ENCODE measurements around the gene TRAPPC5.

The TRAPPC5 gene

DNA sequence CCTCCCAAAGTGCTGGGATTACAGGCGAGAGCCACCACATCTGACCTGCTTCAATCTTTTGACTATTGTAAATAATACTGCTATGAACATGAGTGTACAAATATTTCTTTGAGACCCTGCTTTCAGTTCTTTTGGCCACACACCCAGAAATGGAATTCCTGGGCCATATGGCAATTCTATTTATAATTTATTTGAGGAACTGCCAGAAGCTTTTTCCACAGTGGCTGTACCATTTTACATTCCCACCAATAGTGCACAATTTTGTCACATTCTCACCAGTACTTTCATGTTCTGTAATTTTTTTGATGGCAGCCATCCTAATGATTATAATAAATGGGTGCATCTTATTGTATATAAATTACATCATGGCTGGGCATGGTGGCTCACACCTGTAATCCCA is 35.0 kb downstream of the TRAPPC5 start:
- no peak overlapping the region for H3K4me3 ChIP-seq (ENCODE audit: low read depth, low read length)
- no peak for DNase-seq (ENCODE audit: low read depth)
- TF ChIP-seq POLR2A (IDR thresholded peaks at IDR 0.05; ENCODE audit: extremely low read depth, insufficient read length): no peak
- no peak for TF ChIP-seq MYC (IDR thresholded peaks at IDR 0.05; ENCODE audit: low read depth, low read length)
- TF ChIP-seq, protein P1, sequence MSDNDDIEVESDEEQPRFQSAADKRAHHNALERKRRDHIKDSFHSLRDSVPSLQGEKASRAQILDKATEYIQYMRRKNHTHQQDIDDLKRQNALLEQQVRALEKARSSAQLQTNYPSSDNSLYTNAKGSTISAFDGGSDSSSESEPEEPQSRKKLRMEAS (IDR thresholded peaks at IDR 0.05; ENCODE audit: low read depth, low read length): no peak
- TF ChIP-seq, protein P2, sequence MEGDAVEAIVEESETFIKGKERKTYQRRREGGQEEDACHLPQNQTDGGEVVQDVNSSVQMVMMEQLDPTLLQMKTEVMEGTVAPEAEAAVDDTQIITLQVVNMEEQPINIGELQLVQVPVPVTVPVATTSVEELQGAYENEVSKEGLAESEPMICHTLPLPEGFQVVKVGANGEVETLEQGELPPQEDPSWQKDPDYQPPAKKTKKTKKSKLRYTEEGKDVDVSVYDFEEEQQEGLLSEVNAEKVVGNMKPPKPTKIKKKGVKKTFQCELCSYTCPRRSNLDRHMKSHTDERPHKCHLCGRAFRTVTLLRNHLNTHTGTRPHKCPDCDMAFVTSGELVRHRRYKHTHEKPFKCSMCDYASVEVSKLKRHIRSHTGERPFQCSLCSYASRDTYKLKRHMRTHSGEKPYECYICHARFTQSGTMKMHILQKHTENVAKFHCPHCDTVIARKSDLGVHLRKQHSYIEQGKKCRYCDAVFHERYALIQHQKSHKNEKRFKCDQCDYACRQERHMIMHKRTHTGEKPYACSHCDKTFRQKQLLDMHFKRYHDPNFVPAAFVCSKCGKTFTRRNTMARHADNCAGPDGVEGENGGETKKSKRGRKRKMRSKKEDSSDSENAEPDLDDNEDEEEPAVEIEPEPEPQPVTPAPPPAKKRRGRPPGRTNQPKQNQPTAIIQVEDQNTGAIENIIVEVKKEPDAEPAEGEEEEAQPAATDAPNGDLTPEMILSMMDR (IDR thresholded peaks at IDR 0.05; ENCODE audit: low read depth, low read length): no peak

DNA sequence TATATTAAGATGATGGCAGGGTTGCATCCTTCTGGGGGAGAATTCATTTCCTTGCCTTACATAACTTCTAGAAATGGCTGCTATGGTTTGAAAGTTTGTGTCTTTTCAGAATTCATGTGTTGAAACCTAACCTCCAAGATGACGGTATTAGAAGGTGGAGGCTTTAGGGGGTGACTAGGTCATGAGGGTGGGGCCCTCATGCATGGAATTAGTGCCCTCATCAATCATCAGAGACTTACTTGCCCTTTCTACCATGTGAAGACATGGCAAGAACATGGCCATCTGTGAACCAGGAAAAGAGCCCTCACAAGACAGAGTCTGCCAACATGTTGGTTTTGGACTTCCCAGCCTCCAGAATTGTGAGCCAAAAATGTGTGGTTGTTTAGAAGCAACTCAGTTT is 36.1 kb downstream of the TRAPPC5 start:
- H3K4me3 ChIP-seq (ENCODE audit: low read depth, low read length): no peak overlapping the region
- TF ChIP-seq, protein P2 (IDR thresholded peaks at IDR 0.05; ENCODE audit: low read depth, low read length): no peak
- TF ChIP-seq POLR2A (IDR thresholded peaks at IDR 0.05; ENCODE audit: extremely low read depth, insufficient read length) (no peak), MYC (IDR thresholded peaks at IDR 0.05; ENCODE audit: low read depth, low read length) (no peak)
- TF ChIP-seq, protein P1 (IDR thresholded peaks at IDR 0.05; ENCODE audit: low read depth, low read length): no peak
- no peak for DNase-seq (ENCODE audit: low read depth)

DNA sequence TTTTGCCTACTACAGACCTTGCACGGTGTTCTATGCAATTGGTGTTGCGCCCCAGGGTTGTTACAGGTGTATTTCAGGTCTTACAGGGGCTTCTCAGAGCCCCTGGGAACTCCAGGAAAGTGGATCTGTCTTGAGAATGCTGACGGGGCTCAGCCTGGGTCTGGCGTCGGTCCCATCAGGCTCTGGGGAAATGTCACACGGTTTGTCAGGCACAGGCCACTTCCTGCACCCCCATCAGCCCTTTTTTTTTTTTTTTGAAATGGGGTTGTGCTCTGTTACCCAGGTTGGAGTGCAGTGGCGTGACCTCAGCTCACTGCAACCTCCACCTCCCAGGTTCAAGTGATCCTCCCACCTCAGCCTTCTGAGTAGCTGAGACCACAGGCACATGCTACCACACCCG is 38.0 kb downstream of the TRAPPC5 start:
- TF ChIP-seq, protein P1 (IDR thresholded peaks at IDR 0.05; ENCODE audit: low read depth, low read length): no peak
- TF ChIP-seq MYC (IDR thresholded peaks at IDR 0.05; ENCODE audit: low read depth, low read length): no peak
- no peak for TF ChIP-seq POLR2A (IDR thresholded peaks at IDR 0.05; ENCODE audit: extremely low read depth, insufficient read length)
- TF ChIP-seq, protein P2 (IDR thresholded peaks at IDR 0.05; ENCODE audit: low read depth, low read length): no peak
- no peak for DNase-seq (ENCODE audit: low read depth)
- no peak overlapping the region for H3K4me3 ChIP-seq (ENCODE audit: low read depth, low read length)

DNA sequence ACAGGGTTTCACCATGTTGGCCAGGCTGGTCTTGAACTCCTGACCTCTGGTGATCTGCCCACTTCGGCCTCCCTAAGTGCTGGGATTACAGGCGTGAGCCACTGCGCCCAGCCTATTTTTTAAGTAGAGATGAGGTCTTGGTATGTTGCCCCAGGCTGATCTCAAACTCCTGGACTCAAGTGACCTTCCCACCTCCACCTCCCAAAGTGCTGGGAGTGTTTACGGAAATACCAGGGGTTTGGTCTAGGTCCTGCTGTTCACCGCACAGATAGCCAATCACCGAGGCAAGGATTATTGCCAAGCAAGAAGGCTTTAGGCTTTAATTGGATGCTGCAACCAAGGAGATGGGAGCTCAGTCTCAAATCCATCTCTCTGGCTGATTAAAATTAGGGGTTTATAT is 39.7 kb downstream of the TRAPPC5 start:
- TF ChIP-seq MYC (IDR thresholded peaks at IDR 0.05; ENCODE audit: low read depth, low read length): no peak
- TF ChIP-seq POLR2A (IDR thresholded peaks at IDR 0.05; ENCODE audit: extremely low read depth, insufficient read length): no peak
- TF ChIP-seq, protein P2 (IDR thresholded peaks at IDR 0.05; ENCODE audit: low read depth, low read length): no peak
- TF ChIP-seq, protein P1 (IDR thresholded peaks at IDR 0.05; ENCODE audit: low read depth, low read length): no peak
- no peak for DNase-seq (ENCODE audit: low read depth)
- H3K4me3 ChIP-seq (ENCODE audit: low read depth, low read length): no peak overlapping the region

DNA sequence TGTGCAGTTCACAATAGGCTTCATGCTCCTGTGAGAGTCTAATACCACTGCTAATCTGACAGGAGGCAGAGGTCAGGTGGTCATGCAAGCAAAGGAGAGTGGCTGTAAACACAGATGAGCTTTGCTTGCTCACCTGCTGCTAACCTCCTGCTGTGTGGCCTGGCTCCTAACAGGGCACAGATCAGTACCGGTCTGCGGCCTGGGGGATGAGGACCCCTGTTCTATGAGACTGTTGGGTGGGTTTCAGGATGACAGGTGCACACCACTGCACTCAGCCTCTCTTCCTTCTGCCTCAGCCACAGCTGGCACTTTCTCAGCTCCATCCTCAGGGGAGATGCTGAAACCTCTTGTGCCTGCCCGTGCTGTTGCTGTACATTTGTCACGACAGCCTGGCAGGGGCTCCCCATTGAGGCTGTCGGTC is 41.6 kb downstream of the TRAPPC5 start:
- TF ChIP-seq MYC (IDR thresholded peaks at IDR 0.05; ENCODE audit: low read depth, low read length) (no peak), POLR2A (IDR thresholded peaks at IDR 0.05; ENCODE audit: extremely low read depth, insufficient read length) (no peak)
- TF ChIP-seq, protein P1 (IDR thresholded peaks at IDR 0.05; ENCODE audit: low read depth, low read length): no peak
- TF ChIP-seq, protein P2 (IDR thresholded peaks at IDR 0.05; ENCODE audit: low read depth, low read length): no peak
- no peak for DNase-seq (ENCODE audit: low read depth)
- no peak overlapping the region for H3K4me3 ChIP-seq (ENCODE audit: low read depth, low read length)

DNA sequence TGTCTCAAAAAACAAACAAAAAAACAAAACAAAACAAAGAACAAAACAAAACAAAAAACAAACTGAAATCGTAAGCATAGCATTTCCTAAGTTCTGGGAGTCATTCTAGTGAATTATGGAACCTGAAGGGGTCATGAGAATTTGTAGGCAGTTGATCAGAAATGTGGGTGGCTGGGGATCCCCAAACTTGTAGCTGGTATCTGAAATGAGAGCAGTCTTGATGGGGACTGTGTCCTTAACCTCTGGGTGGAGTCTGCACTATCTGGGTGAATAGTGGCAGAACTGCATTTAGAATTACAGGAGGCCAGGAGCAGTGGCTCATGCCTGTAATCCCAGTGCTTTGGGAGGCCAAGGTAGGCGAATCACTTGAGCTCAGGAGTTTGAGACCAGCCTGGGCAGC is 45.2 kb downstream of the TRAPPC5 start:
- no peak overlapping the region for H3K4me3 ChIP-seq (ENCODE audit: low read depth, low read length)
- no peak for DNase-seq (ENCODE audit: low read depth)
- no peak for TF ChIP-seq POLR2A (IDR thresholded peaks at IDR 0.05; ENCODE audit: extremely low read depth, insufficient read length)
- TF ChIP-seq, protein P2 (IDR thresholded peaks at IDR 0.05; ENCODE audit: low read depth, low read length): no peak
- TF ChIP-seq MYC (IDR thresholded peaks at IDR 0.05; ENCODE audit: low read depth, low read length): no peak
- TF ChIP-seq, protein P1 (IDR thresholded peaks at IDR 0.05; ENCODE audit: low read depth, low read length): no peak
